GM12801 (cell line): ENCODE results near the gene TTC16.

Experiments
- CTCF ChIP-seq: IDR thresholded peaks from one replicate; pipeline ENCODE4 v1.5.1; 2011; ENCODE audit warnings: control low read depth; ENCODE audit not compliant: insufficient read length; ENCODE audit errors: extremely low read depth

The TTC16 gene, protein sequence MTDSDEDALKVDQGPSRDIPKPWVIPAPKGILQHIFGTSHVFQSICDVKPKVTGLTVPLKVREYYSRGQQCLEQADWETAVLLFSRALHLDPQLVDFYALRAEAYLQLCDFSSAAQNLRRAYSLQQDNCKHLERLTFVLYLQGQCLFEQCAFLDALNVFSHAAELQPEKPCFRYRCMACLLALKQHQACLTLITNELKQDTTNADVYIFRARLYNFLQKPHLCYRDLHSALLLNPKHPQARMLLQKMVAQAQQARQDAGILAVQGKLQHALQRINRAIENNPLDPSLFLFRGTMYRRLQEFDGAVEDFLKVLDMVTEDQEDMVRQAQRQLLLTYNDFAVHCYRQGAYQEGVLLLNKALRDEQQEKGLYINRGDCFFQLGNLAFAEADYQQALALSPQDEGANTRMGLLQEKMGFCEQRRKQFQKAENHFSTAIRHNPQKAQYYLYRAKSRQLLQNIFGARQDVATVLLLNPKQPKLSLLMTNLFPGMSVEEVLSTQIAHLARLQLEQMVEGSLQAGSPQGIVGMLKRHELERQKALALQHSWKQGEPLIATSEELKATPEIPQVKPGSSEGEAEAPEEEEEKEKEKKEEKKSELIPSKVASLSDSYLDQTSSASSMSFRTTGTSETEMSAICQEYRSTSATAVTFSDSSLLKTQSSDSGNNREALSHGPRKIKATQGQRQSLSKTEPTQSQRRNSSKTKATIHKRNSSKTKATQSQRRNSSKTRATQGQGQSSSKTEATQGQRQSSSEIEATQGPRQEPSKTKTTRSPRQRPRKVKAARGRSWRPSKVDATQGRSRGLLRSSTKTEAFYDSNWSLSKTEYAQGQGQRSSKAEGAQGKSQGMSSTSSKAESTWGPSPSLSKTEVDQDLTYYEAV

GRCh38 chr9:127715470-127716337, at the start of gene TTC16, which contains the start of gene PTRH1:
Gene TTC16 (plus strand): TSS chr9:127716079. CDS start chr9:127716146, 67 bp downstream.
Gene PTRH1 (minus strand): TSS chr9:127715663. CDS start chr9:127715639, 24 bp downstream.
- no peak for TF ChIP-seq CTCF

DNA sequence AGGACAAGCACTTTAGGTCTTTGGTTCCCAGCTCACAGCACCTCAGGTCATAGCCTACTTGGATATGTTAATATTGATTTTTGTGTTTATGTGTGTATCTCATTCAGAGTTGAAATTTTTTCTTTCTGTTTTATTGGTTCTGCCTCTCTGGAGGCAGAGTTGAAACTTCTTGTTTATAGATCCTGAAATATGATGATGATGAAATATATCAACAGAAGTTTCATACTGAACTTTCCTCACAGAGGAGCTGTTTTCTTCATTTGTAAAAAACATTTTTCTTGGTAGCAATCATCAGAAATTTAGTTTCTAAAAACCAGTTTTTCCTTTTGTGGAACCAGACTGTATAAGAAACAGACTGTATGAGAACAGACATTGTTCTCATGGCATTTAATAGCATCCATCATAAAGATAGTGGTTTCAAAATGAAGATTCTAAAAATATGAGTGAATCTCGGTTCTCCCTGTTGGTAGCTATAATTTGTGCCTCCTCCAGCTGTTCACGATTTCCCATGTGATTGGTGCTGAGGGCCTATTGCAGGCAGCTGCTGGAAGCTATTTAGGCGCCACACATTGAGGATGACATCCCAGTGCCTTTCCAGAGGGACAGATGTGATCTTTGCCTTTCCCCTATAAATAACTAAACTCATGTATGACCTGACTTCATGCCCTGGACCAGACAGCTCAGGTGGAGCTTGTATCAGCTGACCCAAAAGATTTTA, 48.6 kb upstream of the TTC16 start:
- TF ChIP-seq CTCF = no peak

- no peak for TF ChIP-seq CTCF
Observed at GRCh38 chr9:127667906-127668305, 48.0 kb upstream of the TTC16 start.

GRCh38 chr9:127673234-127673633, 42.6 kb upstream of the TTC16 start:
- no peak for TF ChIP-seq CTCF

DNA sequence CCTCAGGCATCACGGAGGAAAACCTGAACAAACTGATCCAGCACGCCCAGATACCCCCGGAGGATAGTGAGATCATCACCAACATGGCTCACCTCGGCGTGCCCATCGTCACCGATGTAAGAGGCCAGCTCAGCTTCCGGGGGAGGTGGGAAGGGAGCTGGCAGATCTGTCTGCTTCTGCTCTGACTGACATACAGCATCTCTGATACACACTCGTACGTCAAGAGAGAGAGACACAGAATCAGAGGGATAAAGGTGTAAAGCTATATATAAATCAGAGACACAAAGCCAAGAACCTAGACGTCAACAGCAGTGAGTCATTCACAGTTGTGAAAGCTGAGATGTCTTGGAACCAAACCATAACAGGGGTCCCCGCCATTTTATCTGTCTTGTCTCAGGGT, 39.2 kb upstream of the TTC16 start:
- TF ChIP-seq CTCF = no peak

- no peak for TF ChIP-seq CTCF
Observed at GRCh38 chr9:127679506-127679905, 36.4 kb upstream of the TTC16 start.
